22Rv1 (cell line): Measurements from ENCODE around the gene KIAA1671.

Experiments
- CTCF ChIP-seq: fragments of 450-650 bp; IDR thresholded peaks from 2 replicates; pipeline ENCODE4 v1.5.1; 2017; ENCODE audit warnings: mild to moderate bottlenecking
- ZFX ChIP-seq: fragments of 450-650 bp; IDR thresholded peaks from 2 replicates; pipeline ENCODE4 v1.6.1; 2017; ENCODE audit warnings: antibody characterized with exemption, borderline replicate concordance

GRCh38 chr22:24983151-24983550 lies 30.6 kb downstream of the KIAA1671 start:
- no peak for TF ChIP-seq CTCF
- TF ChIP-seq ZFX = no peak
